NCI-H524 treated with DMSO at 0.1 percent for 48 hours (cell line): ENCODE measurements around the gene MCEMP1.

Experiments
- DNase-seq: peaks from one replicate; lab custom pipeline; 2025; lab: John Stamatoyannopoulos, UW

The MCEMP1 gene

DNA sequence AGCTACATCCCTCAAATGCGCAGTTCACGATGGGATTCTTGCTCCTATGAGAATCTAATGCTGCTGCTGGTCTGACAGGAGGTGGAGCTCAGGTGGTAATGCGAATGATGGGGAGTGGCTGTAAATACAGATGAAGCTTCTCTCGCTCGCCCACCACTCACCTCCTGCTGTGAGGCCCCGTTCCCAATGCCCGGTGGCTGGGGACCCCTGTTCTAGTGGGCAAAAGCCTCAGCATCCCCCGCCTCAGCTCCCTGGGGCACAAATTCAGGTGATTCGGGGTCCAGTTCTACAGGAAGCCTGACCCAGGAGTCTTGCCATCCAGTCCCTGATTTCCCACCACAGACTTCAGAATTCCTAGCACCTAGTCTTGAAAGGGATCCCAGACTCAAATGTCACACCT is 4.4 kb upstream of the MCEMP1 start:
- DNase-seq, result no peak

DNA sequence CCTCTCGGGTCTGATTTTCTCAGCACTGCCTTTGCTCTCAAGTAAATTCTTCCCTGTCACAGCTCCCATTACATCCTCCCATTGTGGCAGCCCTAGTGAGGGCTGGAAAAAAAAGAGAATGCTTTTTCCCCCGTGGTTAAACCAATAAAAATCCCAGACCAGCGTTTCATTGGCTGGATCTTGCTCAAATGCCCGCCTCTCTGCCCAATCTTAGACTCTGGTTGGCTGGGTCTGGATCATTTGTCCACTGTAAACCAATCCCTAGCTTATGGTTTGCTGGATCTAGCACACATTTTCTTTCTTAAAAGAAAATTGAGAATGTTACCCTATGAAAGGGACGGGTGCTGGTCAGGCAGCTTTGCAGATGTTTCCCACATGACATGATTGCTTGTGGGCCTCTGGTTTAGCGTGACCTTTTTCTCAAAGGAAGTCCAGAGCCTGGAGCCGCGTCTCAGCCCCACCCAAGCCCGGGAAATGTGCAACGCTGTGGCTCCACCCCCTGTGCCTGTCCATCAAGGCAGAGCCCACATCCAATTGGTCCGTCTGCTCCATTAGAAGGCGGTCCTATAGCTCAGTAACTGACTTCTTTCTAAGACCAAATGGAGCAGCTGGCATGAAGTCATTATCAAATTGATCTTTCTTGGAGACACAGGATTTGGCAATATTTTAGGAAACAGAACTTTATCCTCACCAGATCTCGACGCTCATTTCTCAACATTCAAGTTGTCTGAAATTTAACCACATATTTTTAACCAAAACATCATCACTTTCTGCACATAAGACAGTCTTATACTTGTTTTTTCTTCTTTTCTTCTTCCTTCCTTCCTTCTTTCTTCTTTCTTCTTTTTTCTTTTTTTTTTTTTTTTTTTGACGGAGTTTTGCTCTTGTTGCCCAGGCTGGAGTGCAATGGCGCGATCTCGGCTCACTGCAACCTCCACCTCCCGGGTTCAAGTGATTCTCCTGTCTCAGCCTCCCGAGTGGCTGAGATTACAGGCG is 2.6 kb upstream of the MCEMP1 start:
- peak; percentile 52 for DNase-seq

DNA sequence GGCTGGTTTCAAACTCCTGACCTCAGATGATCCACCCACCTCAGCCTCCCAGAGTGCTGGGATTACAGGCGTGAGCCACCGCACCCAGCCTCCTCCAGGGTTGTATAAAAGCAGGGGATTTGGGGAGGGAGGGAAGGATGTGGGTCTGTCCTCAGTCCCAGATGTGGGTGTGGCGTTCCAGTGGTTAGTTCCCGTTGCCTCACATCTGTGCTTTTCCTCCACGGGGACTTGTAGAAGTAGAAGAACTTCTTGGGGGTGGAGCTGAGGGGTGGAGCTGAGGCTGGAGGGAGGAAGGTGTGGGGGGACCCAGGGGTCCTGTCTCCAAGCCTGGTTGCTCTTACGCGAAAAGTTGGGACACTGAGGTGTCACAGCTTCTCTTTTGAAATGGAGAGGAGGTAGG is 514 bp upstream of the MCEMP1 start:
- DNase-seq, result no peak

GRCh38 chr19:7677669-7678311 is 900 bp downstream of the MCEMP1 start:
- no peak for DNase-seq

GRCh38 chr19:7678971-7679751 is 2.3 kb downstream of the MCEMP1 start:
- peak; percentile 28 for DNase-seq

GRCh38 chr19:7679771-7680605 is 3.1 kb downstream of the MCEMP1 start:
- no peak for DNase-seq

GRCh38 chr19:7680606-7681339 is 3.9 kb downstream of the MCEMP1 start, which contains the start of gene TRAPPC5:
TSS of gene TRAPPC5 (plus strand) at chr19:7680833. CDS start at chr19:7682254, 1,421 bp downstream.
- DNase-seq, result peak; percentile 14

DNA sequence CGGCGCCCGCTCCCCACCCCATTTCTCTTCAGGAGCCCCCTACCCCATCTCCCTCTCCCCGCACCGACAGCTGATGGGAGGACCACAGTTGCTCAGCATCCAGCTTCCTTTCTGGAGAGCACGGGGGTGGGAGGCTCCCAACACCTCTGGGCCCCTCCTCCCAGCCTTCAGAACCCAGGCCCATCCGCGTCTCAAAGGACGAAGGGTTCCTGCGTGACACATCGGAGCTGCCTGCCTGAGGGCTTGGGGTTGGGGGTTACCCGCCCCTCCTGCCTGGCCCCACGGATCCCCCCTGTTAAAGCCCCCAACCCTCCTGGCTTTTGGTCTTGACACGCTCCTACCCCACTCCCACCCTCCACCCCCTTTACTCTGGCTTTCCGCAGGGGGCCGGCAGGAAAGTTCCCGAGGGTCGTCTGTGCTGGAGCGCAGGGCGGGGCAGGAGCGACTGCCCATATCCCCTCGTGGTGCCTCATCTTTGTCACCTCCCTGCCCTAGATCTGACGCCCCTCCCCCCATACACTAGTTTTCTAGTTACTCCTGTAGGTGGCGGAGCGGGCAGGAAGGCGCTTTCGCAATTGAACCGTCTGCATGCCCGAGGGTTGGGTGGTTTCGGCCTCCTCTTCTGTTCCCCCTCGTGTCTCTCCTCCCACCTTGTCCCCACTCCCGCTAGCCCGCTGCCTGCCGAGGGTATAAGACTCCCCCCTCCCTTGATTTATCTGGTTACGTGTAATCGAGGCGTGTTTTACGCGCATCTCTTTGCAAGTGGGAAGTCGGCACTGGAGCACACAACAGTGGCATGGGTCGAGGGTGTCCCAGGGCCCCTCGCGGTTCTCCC is 4.7 kb downstream of the MCEMP1 start:
- DNase-seq, result no peak

- DNase-seq, result no peak
Observed at GRCh38 chr19:7682175-7682855, 5.4 kb downstream of the MCEMP1 start.

DNA sequence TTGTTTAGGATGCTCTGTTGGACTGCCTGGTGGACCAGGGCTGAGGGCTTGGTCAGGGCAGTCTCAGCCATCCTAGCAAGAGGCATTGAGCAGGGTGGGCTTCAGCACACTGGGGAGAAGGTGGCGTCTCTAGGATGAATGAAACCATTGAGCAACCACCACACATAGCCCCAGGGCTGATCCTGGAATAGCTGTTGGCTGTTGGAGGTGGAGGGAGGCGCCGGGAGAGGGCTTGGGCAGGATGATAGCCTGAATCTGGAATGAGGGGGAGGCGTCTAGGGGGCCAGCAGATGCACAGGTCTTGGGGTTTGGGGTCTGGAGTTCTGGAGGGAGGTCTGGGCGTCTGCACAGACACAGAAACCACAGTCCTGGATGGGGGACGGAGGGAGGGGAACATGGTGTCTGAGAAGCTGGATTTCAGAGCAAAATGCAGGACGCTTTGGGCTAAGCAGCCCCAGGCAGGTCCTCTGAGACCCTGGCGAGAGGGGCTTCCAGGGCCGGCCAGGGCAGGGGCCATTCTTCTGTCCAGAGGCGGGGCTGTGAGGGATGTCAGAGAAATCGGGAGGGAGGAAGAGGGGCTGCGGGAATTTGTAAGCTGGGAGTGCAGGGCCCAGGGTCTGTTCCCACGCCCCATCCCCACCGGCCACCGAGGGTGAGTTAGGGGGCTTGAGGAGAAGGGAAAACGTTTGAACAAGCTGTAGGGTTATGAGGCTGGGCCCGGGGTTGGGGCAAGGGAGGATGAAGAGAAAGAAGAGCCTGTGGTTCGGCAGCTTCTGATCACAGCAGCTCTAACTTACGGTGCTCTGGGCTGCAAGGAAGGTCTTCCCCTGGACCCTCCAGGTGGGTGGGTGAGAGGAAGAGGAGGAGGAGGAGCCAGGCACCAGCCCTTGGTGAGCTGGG is 8.9 kb downstream of the MCEMP1 start:
- no peak for DNase-seq

DNA sequence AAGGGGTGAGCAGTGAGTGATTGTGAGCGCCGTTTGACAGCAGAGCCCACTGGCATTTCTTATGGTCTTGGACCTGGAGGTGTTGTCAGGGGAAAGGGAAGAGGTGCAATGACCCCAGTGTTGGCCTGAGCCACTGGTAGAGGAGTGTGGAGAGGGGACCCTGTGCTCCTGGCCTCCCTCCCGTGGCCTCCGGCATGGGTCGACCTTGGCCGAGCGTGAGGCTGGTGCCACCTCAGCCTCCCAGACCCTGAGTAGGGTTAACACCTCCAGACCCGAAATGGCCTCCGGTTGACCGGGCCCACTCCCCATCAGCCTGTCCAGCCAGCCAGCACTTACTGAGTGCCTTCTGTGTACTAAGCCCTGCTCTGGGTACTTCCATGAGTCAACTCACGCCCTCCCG is 10.3 kb downstream of the MCEMP1 start:
- no peak for DNase-seq

GRCh38 chr19:7689165-7689564 is 12.3 kb downstream of the MCEMP1 start:
- no peak for DNase-seq

DNA sequence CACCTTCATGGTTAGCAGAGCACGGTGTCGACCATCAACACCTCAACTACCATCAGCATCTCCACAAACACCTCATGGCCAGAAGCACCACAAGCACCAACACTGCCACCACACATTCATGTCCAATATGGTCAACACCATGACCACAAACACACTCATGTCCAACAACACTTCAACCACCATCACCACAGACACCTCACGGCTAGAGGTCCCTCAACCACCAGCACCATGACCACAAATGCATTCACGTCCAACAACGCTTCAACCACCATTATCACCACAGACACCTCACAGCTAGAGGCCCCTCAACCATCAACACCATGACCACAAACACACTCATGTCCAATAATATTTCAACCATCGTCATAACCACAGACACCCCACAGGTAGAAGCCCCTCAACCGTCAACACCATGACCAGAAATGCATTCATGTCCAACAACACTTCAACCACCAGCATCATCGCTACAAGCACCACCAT is 13.9 kb downstream of the MCEMP1 start:
- DNase-seq, result no peak

DNA sequence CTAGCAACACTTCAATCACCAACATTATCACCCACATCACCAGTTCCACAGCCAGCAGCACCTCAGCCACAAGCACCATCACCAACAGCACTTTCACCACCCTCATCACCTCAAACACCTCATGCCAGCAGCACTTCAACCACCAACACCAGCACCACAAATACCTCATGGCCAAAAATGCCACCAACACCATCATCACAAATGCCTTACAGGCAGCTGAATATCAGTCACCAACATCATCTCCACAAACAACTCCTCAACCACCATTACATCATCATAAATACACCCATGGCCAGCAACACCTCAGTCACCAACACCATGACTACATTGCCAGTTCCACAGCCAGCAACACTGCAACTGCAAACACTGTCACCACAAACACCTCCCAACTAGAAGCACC is 14.6 kb downstream of the MCEMP1 start:
- DNase-seq, result no peak

- DNase-seq, result no peak
Observed at GRCh38 chr19:7692417-7693088, 15.7 kb downstream of the MCEMP1 start.

DNA sequence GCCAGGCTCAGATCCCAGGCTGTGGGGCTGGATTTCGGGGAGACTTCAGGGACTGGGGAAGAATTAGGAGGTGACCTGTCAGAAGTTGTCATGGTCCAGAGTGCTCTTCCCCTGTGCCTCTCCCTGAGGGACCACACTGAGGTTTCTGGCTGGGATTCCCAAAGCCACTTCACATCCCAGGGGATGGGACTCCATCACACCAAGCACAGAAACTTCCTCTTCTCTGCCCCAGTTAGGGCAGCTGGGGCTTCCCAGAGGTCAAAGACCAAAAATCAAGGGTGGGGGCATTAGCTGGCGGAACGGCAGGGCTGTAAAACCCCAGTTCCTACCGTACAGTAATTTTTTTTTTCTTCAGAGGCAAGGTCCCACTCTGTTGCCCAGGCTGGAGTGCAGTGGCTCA is 17.6 kb downstream of the MCEMP1 start:
- DNase-seq, result no peak

- DNase-seq, result no peak
Observed at GRCh38 chr19:7697721-7698287, 20.9 kb downstream of the MCEMP1 start.
